K562 (cell line): ENCODE measurements around the gene RNU6-9. TPM values are rescaled to one million over a fixed set of nuclear protein-coding genes. Genes with fewer than 3 reads are reported as not detected.

Experiments
- ATAC-seq: fragments of 200-7000 bp; cut with Tn5 transposase; 3 replicates; pipeline ENCODE4 v1.9.1; 2020; ENCODE audit warnings: moderate library complexity
- BruUV-seq: library from RNA; stranded (reverse); fragments of 400-500 nt; replicated peaks from 2 replicates; lab custom pipeline; 2021; lab: Mats Ljungman, UMichigan
- CTCF ChIA-PET: fragments of 300-600 bp; formaldehyde crosslinking; extraction: SDS; loops from one replicate; lab custom pipeline; 2021; ENCODE audit warnings: low intra/inter-chr PET ratio; lab: Yijun Ruan, JAX
- POLR2A ChIA-PET: fragments of 300-600, 350-650 bp; sonication (Branson Sonifier 250); formaldehyde crosslinking; extraction: SDS; loops from one replicate; lab custom pipeline; 2021; ENCODE audit warnings: antibody characterized with exemption, inconsistent platforms; lab: Yijun Ruan, JAX
- DNase-seq, 4 experiments: peaks; one replicate each; pipeline versions ENCODE4 v3.0.0 to v3.0.0-alpha.2; 2011 to 2018; ENCODE audit warnings: low spot score in 3 of 4, mixed read lengths in 3 of 4; ENCODE audit errors: extremely low read depth in 1 of 4
- FAIRE-seq: peaks from 2 replicates; lab custom pipeline; 2011; peaks lifted over from hg19 to GRCh38; lab: Jason Lieb, UNC
- H2AFZ ChIP-seq: 2 replicates; pipeline ENCODE4 v1.6.0; 2011; ENCODE audit warnings: low read depth, low read length, control low read depth, inconsistent platforms
- H3K27ac ChIP-seq: fragments of 200-600 bp; 3 replicates; pipeline ENCODE4 v1.8.0; 2011; ENCODE audit warnings: low read depth, mild to moderate bottlenecking, control low read depth, inconsistent platforms, low read length, moderate library complexity, mixed read lengths; ENCODE audit errors: extremely low read depth
- H3K27me3 ChIP-seq, 2 experiments: fragments of 300-600 bp in 1 of 2; 2 replicates in 1 of 2; 3 replicates in 1 of 2; pipeline versions ENCODE4 v1.6.0 to v1.8.0; 2011; ENCODE audit warnings: inconsistent platforms in 2 of 2, low read length in 2 of 2, mild to moderate bottlenecking in 1 of 2, mixed read lengths in 1 of 2, moderate library complexity in 1 of 2; ENCODE audit not compliant: control insufficient read depth in 2 of 2, insufficient read depth in 2 of 2
- H3K36me3 ChIP-seq: fragments of 300-600 bp; 3 replicates; pipeline ENCODE4 v1.8.0; 2011; ENCODE audit warnings: mild to moderate bottlenecking, low read length, inconsistent platforms; ENCODE audit not compliant: control insufficient read depth, insufficient read depth
- H3K4me1 ChIP-seq, 2 experiments: fragments of 200-600 bp in 1 of 2; replicated peaks in 1 of 2; 2 replicates in 1 of 2; 3 replicates in 1 of 2; pipeline versions ENCODE4 v1.5.1 to v1.8.0; 2011; ENCODE audit warnings: inconsistent platforms in 2 of 2, low read length in 2 of 2, mild to moderate bottlenecking in 1 of 2, mixed read lengths in 1 of 2, moderate library complexity in 1 of 2; ENCODE audit not compliant: control insufficient read depth in 2 of 2, insufficient read depth in 2 of 2
- H3K4me2 ChIP-seq: 2 replicates; pipeline ENCODE4 v1.6.1; 2011; ENCODE audit warnings: low read length, control low read depth, inconsistent platforms, mixed read lengths; ENCODE audit not compliant: insufficient read depth
- H3K4me3 ChIP-seq: fragments of 200-600 bp; sonication (generic), shearing (Covaris generic); 2 replicates; pipeline ENCODE4 v1.5.1; 2016; ENCODE audit warnings: control low read depth, inconsistent platforms
- H3K79me2 ChIP-seq: fragments of 200-600 bp; 3 replicates; pipeline ENCODE4 v1.8.0; 2011; ENCODE audit warnings: low read length, inconsistent platforms; ENCODE audit not compliant: control insufficient read depth, insufficient read depth
- H3K9ac ChIP-seq, 2 experiments: 2 replicates each; pipeline versions ENCODE4 v1.6.0 to v1.6.1; 2011; ENCODE audit warnings: low read depth in 2 of 2, low read length in 2 of 2, control low read depth in 1 of 2, inconsistent platforms in 1 of 2, mild to moderate bottlenecking in 1 of 2, mixed read lengths in 1 of 2; ENCODE audit not compliant: insufficient read depth in 1 of 2
- H3K9me1 ChIP-seq: one replicate; pipeline ENCODE4 v1.6.0; 2011; ENCODE audit warnings: inconsistent platforms, mild to moderate bottlenecking, low read length, moderate library complexity; ENCODE audit not compliant: control insufficient read depth, insufficient read depth
- H3K9me3 ChIP-seq: replicated peaks from 2 replicates; pipeline ENCODE4 v1.5.1; 2011; ENCODE audit warnings: low read depth, low read length, inconsistent platforms; ENCODE audit not compliant: control insufficient read depth, insufficient read depth
- H4K20me1 ChIP-seq: replicated peaks from 2 replicates; pipeline ENCODE4 v1.6.1; 2011; ENCODE audit warnings: low read length, inconsistent platforms, mixed read lengths; ENCODE audit not compliant: control insufficient read depth, insufficient read depth
- CLOCK ChIP-seq: fragments of 250-450 bp; sonication (Bioruptor Pico); IDR thresholded peaks from 2 replicates; pipeline ENCODE4 v1.4.0; 2020; ENCODE audit warnings: mild to moderate bottlenecking, moderate library complexity, borderline replicate concordance
- EWSR1 ChIP-seq: fragments of 450-650 bp; IDR thresholded peaks from 2 replicates; pipeline ENCODE4 v1.6.1; 2018; ENCODE audit warnings: borderline replicate concordance, mild to moderate bottlenecking, low read depth, moderate library complexity; ENCODE audit not compliant: partially characterized antibody
- FIP1L1 ChIP-seq: fragments of 200-400 bp; formaldehyde crosslinking; IDR thresholded peaks from 2 replicates; pipeline ENCODE4 v1.6.1; 2018; ENCODE audit warnings: mild to moderate bottlenecking, low read depth, low read length; ENCODE audit not compliant: poor library complexity, severe bottlenecking
- MLLT1 ChIP-seq, 2 experiments: fragments of 450-650 bp; IDR thresholded peaks; 2 replicates each; pipeline ENCODE4 v1.6.1; 2016
- PCBP1 ChIP-seq: fragments of 200-400 bp; formaldehyde crosslinking; IDR thresholded peaks from 2 replicates; pipeline ENCODE4 v1.6.1; 2018; ENCODE audit warnings: mild to moderate bottlenecking, low read depth, low read length; ENCODE audit not compliant: poor library complexity, severe bottlenecking
- POLR2G ChIP-seq: fragments of 200-400 bp; formaldehyde crosslinking; IDR thresholded peaks from 2 replicates; pipeline ENCODE4 v1.6.1; 2017; ENCODE audit warnings: low read depth, mild to moderate bottlenecking, antibody characterized with exemption, low read length, moderate library complexity
- SUPT5H ChIP-seq: fragments of 450-650 bp; IDR thresholded peaks from 2 replicates; pipeline ENCODE4 v1.6.1; 2016
- U2AF2 ChIP-seq: fragments of 200-400 bp; formaldehyde crosslinking; optimal IDR thresholded peaks from 2 replicates; pipeline ENCODE3; 2017; ENCODE audit warnings: low read depth, mild to moderate bottlenecking, low read length
- WGBS: fragments of 100-300 bp; shearing (Covaris generic); methylation state at CpG from one replicate; pipeline ENCODE4 v1.1.6; 2016; ENCODE audit warnings: low coverage, mixed read lengths; ENCODE audit not compliant: insufficient coverage; ENCODE audit errors: missing lambda C conversion rate; 5-methylcytosine and 5-hydroxymethylcytosine counted together
- in situ Hi-C: fragments of 300-500 bp; cut with MboI; formaldehyde crosslinking; loops from 4 replicates; pipeline ENCODE4 v1.15.0; 2018; ENCODE audit warnings: inconsistent platforms, mixed read lengths
- intact Hi-C: fragments of 100-400 bp; cut with micrococcal nuclease; formaldehyde crosslinking; loops from 2 replicates; pipeline ENCODE4 v1.14.2; 2022
- polyA plus RNA-seq, 8 experiments: library from polyadenylated mRNA; depleted of rRNA in 4 of 8; stranded (reverse) in 5 of 8; unstranded in 3 of 8; fragments of >200 nt; fragmentation: Nextera tagmentation in 2 of 8; fragmentation: Illumina TruSeq in 1 of 8; extraction: Ambion mirVana in 2 of 8; extraction: Trizol in 1 of 8; gene quantifications; 2 replicates each; pipeline versions ENCODE4 v1.2.1 to v1.2.3, GENCODE V29; 2011 to 2014; ENCODE audit warnings: inconsistent platforms in 1 of 8, missing spikeins in 1 of 8
- total RNA-seq, 7 experiments: library from RNA; depleted of rRNA in 6 of 7; stranded (reverse); fragments of >200 nt in 6 of 7; fragmentation: Illumina TruSeq in 2 of 7; extraction: Trizol in 2 of 7; gene quantifications; 2 replicates each; pipeline versions ENCODE4 v1.2.1 to v1.2.3, GENCODE V29; 2011 to 2021; ENCODE audit warnings: low replicate concordance in 1 of 7

Gene RNU6-9
- total and polyA plus RNA-seq, 9 of the 15 experiments (the other 6 are each of a cell fraction or from before 2014, with no cell fraction given) = not detected

- CTCF ChIA-PET = no interaction called here
- no peaks in the 10 kb centered on the region for H3K27me3 ChIP-seq
- no peaks in the 10 kb centered on the region for H3K9me3 ChIP-seq
- POLR2A ChIA-PET = interaction anchor here (2.0 kb wide), 1 partner anchor 36 kb away, joined by 7 read pairs; no protein-coding TSS in a partner anchor
- no peak overlapping the region for H3K4me2 ChIP-seq
- H3K4me1 ChIP-seq = peaks cover 16 to 78% of the 10 kb centered on the region in 2 experiments
- intact Hi-C loops (no loop called here), in situ Hi-C loops (no loop called here)
- FAIRE-seq (no peak), DNase-seq (peak; percentile 42 to 64 (median 54)), ATAC-seq (0 out of 3 replicates have a peak, but pooled peaks have one; percentile 10)
- 0 out of 4 replicates have a peak overlapping the region, but pooled peaks of 1 of the 2 experiments have one; percentile 36 for H3K9ac ChIP-seq
- no TSS peak for BruUV-seq
- peak overlapping the region; percentile 66; the same call in 1 of the 3 replicates for H3K27ac ChIP-seq
- H3K9me1 ChIP-seq = no peaks in the 10 kb centered on the region
- H3K4me3 ChIP-seq = no peak overlapping the region
- H2AFZ ChIP-seq = no peak overlapping the region
- H3K36me3 ChIP-seq = peaks cover 79% of the 10 kb centered on the region; the same call in 2 of the 3 replicates
- no peaks in the 10 kb centered on the region for H3K79me2 ChIP-seq
- 85% methylated on average over 18 of the region's 33 CpGs for WGBS
- H4K20me1 ChIP-seq = no peaks in the 10 kb centered on the region; the same call in 1 of the 2 replicates
- TF ChIP-seq PCBP1 (peak; percentile 65), SUPT5H (peak; percentile 23; the same call in 1 of the 2 replicates), EWSR1 (no peak), U2AF2 (no peak), FIP1L1 (peak; percentile 80), MLLT1 (IDR thresholded peaks at IDR 0.05) (0 out of 4 replicates have a peak, but pooled peaks of 1 of the 2 experiments have one; percentile 23), CLOCK (CRISPR knock-in tag) (no peak), POLR2G (peak; percentile 72; the same call in 1 of the 2 replicates)
Observed at GRCh38 chr19:871446-872265, 21.6 kb upstream of the RNU6-9 start.
